NCI-H774 (cell line): ENCODE data around the gene UBAC2.
"Not testable (repeated sequence)": the region's sequence is repeated elsewhere in the genome, so short reads cannot be mapped to it uniquely, and the experiment has no call there.

ENCODE experiments used
- DNase-seq: peaks from one replicate; lab custom pipeline; 2025; lab: John Stamatoyannopoulos, UW

Gene UBAC2

GRCh38 chr13:99380921-99381645, 180.4 kb downstream of the UBAC2 start:
- DNase-seq, result no peak

- no peak for DNase-seq
Measured at GRCh38 chr13:99381766-99382165, 181.1 kb downstream of the UBAC2 start.

GRCh38 chr13:99382428-99383133, 181.9 kb downstream of the UBAC2 start:
- no peak for DNase-seq

GRCh38 chr13:99383511-99383921, 182.9 kb downstream of the UBAC2 start:
- no peak for DNase-seq

GRCh38 chr13:99383946-99384345, 183.3 kb downstream of the UBAC2 start:
- DNase-seq, result no peak

DNA sequence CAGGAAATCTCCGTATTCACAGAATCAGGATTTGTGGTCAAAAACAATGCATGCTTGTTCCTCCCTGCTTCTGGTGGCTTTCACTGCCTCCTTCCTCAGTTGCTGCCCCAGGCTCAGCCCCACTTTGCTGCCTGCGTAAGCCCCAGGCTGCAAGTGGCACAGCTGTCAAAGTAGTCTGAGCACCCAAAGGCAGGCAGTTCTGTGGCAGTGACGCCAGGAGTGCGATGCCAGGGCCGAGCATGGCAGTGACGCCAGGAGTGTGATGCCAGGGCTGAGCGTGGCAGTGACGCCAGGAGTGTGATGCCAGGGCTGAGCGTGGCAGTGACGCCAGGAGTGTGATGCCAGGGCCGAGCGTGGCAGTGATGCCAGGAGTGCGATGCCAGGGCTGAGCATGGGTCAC, 183.8 kb downstream of the UBAC2 start:
- no peak for DNase-seq

DNA sequence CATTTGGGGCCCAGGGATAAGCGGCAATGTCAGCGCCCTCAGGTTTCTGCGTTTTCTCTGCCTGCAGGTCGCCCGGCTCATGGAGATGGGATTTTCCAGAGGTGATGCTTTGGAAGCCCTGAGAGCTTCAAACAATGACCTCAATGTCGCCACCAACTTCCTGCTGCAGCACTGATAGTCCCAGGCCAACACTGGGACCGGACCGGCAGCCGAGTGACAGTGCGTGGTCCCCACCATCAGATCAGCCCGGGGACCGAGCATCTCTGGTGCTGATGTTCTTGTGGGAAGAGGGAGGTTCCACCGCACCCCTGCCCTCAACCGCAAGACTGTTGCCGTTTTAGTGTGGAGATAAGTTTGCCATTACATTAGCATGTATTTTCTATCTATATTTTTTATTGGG, 184.5 kb downstream of the UBAC2 start:
- no peak for DNase-seq

DNA sequence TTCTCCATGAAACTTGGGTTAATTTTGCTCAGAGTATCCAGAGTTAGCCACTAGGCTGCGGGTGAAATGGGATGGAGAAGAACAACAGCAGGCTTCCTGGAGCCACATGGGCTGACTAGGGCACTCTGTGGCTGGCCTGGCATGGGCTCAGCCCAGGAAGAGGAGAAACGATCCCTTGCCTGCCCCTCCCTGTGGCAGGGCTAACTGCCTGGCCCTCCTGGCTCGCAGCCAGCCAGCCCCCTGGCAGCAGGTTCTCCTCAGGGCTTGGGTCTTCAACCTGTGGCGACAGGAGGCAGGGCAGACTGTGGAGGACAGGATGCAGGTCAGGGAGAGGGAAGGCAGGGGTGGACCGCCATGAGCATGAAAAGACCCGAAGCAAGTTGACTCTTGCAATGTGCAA, 185.3 kb downstream of the UBAC2 start:
- no peak for DNase-seq

- DNase-seq, result no peak
Measured at GRCh38 chr13:99386495-99386894, 185.8 kb downstream of the UBAC2 start.

DNA sequence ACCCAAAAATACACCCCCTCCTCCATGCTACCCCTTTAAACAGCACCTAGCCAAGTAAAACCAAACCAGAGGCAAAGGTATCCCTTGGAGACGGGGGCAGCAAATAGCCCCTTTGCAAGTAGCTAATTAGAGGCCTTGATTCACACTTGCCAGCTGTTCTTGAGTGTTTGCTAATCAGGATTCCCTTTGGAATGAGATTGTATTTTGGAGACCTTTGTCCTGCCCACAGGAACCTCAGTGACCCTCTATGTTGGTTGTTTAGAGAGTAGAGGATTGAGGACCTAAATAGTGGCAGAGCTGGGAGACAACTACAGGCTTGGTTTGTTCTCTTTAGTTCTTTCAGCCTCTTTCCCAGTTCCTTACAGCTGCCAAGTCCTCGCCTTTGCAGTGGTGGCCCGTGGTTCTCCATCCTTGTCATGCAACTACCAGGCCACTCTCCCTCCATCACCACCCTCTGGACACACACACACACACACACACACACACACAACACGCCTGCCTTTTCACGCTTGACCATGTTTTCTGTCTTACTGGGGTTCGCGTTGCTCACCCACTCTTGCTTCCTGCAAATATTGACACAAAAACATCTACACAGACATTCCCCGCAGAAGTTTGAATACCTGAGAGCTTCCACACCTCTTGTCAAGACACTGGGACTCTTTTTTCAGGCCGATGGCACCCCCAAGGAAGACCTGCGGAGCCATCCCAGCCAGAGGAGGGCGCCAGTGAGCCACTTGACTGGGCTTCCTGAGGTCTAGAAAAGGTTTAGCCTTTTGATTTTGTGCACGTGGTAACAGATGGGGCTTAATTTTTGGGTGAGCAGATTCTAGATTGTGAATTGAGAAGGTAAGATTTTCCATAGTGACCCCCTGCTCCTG, 186.5 kb downstream of the UBAC2 start:
- no peak for DNase-seq

- DNase-seq, result no peak
Measured at GRCh38 chr13:99388334-99388923, 187.8 kb downstream of the UBAC2 start.

DNA sequence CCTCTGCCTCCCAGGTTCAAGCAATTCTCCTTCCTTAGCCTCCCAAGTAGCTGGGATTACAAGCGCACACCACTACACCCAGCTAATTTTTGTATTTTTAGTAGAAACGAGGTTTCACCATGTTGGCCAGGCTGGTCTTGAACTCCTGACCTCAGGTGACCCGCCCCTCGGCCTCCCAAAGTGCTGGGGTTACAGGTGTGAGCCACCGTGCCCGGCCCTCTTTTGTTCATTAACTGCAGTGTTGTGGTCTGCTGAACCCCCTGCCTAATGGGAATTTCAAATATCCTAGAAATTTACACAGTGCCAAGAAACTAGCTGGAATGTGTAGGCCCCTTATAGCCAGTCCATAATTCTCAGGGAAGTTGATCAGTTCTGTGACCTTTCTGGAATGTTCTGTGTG, 188.4 kb downstream of the UBAC2 start:
- DNase-seq, result not testable (repeated sequence)

- no peak for DNase-seq
Measured at GRCh38 chr13:99389520-99390304, 189.1 kb downstream of the UBAC2 start.

GRCh38 chr13:99390601-99391000, 189.9 kb downstream of the UBAC2 start:
- DNase-seq, result no peak

- no peak for DNase-seq
Measured at GRCh38 chr13:99391781-99392469, 191.3 kb downstream of the UBAC2 start.

DNA sequence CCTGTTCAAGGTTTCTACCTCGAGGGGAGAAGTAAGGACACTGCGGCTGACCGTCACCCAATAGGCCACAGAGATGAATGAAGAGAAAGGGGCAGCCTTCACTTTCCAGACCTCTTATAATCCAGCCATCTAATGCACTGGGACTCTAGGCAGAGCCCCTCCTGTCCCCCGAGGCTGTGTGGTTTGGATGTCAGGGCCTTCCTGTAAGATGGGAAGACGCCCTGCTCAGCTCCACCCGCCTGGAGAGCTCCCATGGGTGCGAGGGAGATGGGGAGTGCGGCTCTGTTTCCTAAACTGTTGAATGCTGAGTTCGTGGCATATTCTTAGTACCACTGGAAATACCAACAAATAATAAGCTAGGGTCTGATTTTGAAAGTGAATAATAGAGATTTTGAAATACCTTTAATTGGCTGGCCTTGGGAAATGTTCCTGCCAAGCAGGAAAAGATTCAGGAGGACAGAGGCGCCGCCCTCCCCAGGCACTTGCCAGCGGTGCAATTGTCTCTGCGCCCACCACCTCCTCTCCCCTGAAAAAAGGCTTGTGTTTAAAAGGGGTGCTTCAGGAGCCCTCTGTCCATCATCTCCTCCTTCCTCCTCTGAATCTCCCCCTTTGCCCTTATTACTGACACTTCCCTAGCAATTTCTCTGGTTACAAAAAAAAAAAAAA, 191.9 kb downstream of the UBAC2 start:
- DNase-seq, result no peak

- DNase-seq, result not testable (repeated sequence)
Measured at GRCh38 chr13:99393391-99393790, 192.7 kb downstream of the UBAC2 start.

DNA sequence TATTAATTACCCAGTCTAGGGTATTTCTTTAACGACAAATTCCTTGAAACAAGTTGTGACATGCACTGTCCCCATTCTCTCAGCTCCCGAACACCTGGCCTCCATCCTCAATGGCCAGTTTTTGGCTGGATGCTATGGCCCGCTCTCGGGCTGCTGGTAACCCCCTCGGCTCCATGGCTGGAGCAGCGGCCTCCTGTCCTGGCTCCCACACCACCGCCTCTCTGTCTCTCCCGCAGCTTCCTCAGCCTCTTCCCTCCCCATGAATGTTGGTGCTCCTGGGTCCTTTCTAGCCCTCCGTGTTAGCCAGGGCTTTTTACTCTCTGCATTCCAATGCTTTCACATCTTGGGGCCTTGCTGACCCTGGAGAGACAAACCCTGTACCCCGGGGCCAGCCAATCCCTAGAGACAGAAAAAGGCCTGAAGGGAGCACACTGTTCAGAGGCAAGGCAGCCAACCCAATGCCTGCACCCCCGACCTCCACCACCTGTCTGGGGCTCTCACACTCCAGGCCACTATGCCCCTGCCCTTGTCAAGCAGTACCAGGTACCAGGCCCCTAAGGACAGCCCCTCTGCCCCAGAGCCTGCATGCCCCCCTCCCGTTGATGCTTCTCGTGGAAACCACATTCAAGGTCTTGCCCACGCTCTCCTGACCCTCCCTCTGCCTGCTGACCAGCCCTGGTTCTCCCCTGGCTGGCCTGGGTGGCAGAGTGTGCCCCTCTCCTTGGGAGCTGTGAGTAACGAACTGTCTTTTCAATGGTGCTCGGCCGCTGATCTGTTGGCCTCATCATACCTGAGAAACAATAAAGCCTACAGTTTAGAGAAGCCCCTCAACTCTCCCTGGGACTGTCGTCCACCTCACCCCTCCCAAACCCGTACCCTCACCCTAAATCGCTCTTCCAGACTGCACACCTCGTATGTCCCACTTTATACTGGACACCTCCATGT, 193.4 kb downstream of the UBAC2 start:
- DNase-seq, result no peak

- DNase-seq, result no peak
Measured at GRCh38 chr13:99395436-99395835, 194.8 kb downstream of the UBAC2 start.
